ENCODE measurements around the gene FBXO38. TPM values are rescaled to one million over a fixed set of nuclear protein-coding genes. Genes with fewer than 3 reads are reported as not detected.

FBXO38 gene
- total RNA-seq, 2 experiments from 2014 or later, result 38.0 to 39.6 TPM

- Mint-ChIP-seq H3K9me3 (no peaks in the 10 kb centered on the region), H3K27ac (no peak overlapping the region), H3K4me3 (no peak overlapping the region), H3K27me3 (no peaks in the 10 kb centered on the region), H3K4me1 (ENCODE audit: low read depth) (peaks cover 68% of the 10 kb centered on the region), H3K36me3 (ENCODE audit: low read depth) (peaks cover 35% of the 10 kb centered on the region)
- DNase-seq (no peak), ATAC-seq (no peak)
- no peak for TF ChIP-seq CTCF (IDR thresholded peaks at IDR 0.05)
- ChIA-PET CTCF (interaction anchor here (0.7 to 1.0 kb wide), 3 partner anchors 11 to 53 kb away, joined by 3 read pairs; no protein-coding TSS in a partner anchor), POLR2A (interaction anchor here (1.1 kb wide), 1 partner anchor 17 kb away, joined by 6 read pairs; no protein-coding TSS in a partner anchor)
- intact Hi-C loops (cut with micrococcal nuclease), result no loop called here
Measured at GRCh38 chr5:148390914-148391313, 7.2 kb downstream of the FBXO38 start.

- no peak for TF ChIP-seq CTCF (IDR thresholded peaks at IDR 0.05)
- ChIA-PET POLR2A (no interaction called here), CTCF (interaction anchor here (0.7 to 1.4 kb wide), 3 partner anchors 41 to 340 kb away, joined by 3 to 4 read pairs (median 3); no protein-coding TSS in a partner anchor)
- peaks cover 66% of the 10 kb centered on the region for H3K4me1 Mint-ChIP-seq (ENCODE audit: low read depth)
- H3K27ac Mint-ChIP-seq, result no peak overlapping the region
- H3K9me3 Mint-ChIP-seq, result no peaks in the 10 kb centered on the region
- intact Hi-C loops (cut with micrococcal nuclease), result no loop called here
- no peaks in the 10 kb centered on the region for H3K27me3 Mint-ChIP-seq
- ATAC-seq, result no peak
- no peak for DNase-seq
- H3K36me3 Mint-ChIP-seq (ENCODE audit: low read depth), result peaks cover 33% of the 10 kb centered on the region
- no peak overlapping the region for H3K4me3 Mint-ChIP-seq
Measured at GRCh38 chr5:148391422-148391821, 7.7 kb downstream of the FBXO38 start.

- intact Hi-C loops (cut with micrococcal nuclease), result no loop called here
- peaks cover 32% of the 10 kb centered on the region for H3K36me3 Mint-ChIP-seq (ENCODE audit: low read depth)
- no peaks in the 10 kb centered on the region for H3K9me3 Mint-ChIP-seq
- no peak overlapping the region for H3K27ac Mint-ChIP-seq
- ChIA-PET POLR2A (interaction anchor here (2.2 kb wide), 1 partner anchor 9 kb away, joined by 7 read pairs; no protein-coding TSS in a partner anchor), CTCF (interaction anchor here (0.8 to 1.4 kb wide), 2 partner anchors 51 to 641 kb away, joined by 3 read pairs; no protein-coding TSS in a partner anchor)
- TF ChIP-seq CTCF (IDR thresholded peaks at IDR 0.05), result no peak
- DNase-seq, result no peak
- ATAC-seq, result no peak
- H3K4me3 Mint-ChIP-seq, result no peak overlapping the region
- peaks cover 57% of the 10 kb centered on the region for H3K4me1 Mint-ChIP-seq (ENCODE audit: low read depth)
- no peaks in the 10 kb centered on the region for H3K27me3 Mint-ChIP-seq
Measured at GRCh38 chr5:148393390-148393741, 9.6 kb downstream of the FBXO38 start.

GRCh38 chr5:148394587-148395019, 10.8 kb downstream of the FBXO38 start:
- Mint-ChIP-seq H3K4me3 (no peak overlapping the region), H3K36me3 (ENCODE audit: low read depth) (peaks cover 31% of the 10 kb centered on the region), H3K9me3 (no peaks in the 10 kb centered on the region), H3K4me1 (ENCODE audit: low read depth) (peaks cover 60% of the 10 kb centered on the region), H3K27me3 (no peaks in the 10 kb centered on the region), H3K27ac (no peak overlapping the region)
- DNase-seq (no peak), ATAC-seq (no peak)
- TF ChIP-seq CTCF (IDR thresholded peaks at IDR 0.05), result no peak
- ChIA-PET CTCF (no interaction called here), POLR2A (no interaction called here)
- intact Hi-C loops (cut with micrococcal nuclease), result no loop called here

- intact Hi-C loops (cut with micrococcal nuclease), result no loop called here
- Mint-ChIP-seq H3K36me3 (ENCODE audit: low read depth) (peaks cover 32% of the 10 kb centered on the region), H3K4me1 (ENCODE audit: low read depth) (peaks cover 60% of the 10 kb centered on the region), H3K4me3 (no peak overlapping the region), H3K27ac (no peak overlapping the region), H3K27me3 (no peaks in the 10 kb centered on the region), H3K9me3 (no peaks in the 10 kb centered on the region)
- CTCF ChIA-PET, result no interaction called here
- POLR2A ChIA-PET, result no interaction called here
- ATAC-seq (no peak), DNase-seq (no peak)
- no peak for TF ChIP-seq CTCF (IDR thresholded peaks at IDR 0.05)
Measured at GRCh38 chr5:148395031-148395430, 11.3 kb downstream of the FBXO38 start.

All from activated CD8-positive, alpha-beta T cell treated with anti-CD3 and anti-CD28 coated beads for 36 hours (primary cell).